Measurements from ENCODE around the gene KDM5C.

DNA sequence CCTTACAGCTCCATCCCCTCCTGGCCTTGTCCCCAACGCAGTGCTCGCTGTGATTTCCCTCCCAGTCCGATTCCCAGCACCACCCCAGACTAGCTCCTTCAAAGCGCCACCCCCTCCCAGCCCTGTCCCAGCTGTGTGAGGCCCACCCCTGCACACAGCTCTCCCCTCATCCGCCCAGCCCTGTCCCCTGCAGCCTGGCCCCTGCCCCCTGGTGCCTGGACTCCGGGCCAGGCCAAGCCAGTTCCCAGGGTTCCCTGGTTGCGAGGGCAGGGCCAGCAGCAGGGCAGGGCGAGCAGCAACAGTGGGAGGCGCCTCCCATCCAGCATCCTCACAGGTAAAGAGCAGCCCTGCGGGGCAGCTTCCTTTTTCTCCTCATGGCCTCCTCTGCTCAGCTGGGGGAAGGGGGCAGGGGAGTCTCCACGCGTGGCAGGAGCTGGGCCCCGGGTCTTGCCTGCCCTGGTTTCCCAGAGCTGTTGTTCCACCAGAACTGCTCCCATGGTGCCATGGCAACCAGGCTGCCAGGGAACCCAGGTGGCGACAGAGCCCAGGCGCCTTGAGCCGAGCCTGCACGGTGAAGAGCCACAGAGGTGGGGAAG is 31.5 kb upstream of the KDM5C start:
- TF ChIP-seq CTCF (conservative IDR thresholded peaks at IDR 0.05; ENCODE audit: low read depth, low read length) (no peak), EZH2 (IDR thresholded peaks at IDR 0.05; ENCODE audit: borderline replicate concordance, low read depth, low read length, poor library complexity, severe bottlenecking) (no peak)
